Lower leg skin (tissue), 3 donors: Measurements from ENCODE around the gene TCOF1.

Experiments
- CTCF ChIP-seq, 3 donors: fragments of 450-650 bp; IDR thresholded peaks; one replicate each; pipeline ENCODE4 v1.5.1; 2016; ENCODE audit warnings: antibody characterized with exemption in 3 of 3, mild to moderate bottlenecking in 3 of 3, moderate library complexity in 2 of 3
- POLR2A ChIP-seq, 2 donors: fragments of 450-650 bp; IDR thresholded peaks; one replicate each; pipeline ENCODE4 v1.6.1; 2016 to 2017; ENCODE audit warnings: antibody characterized with exemption in 2 of 2, mild to moderate bottlenecking in 1 of 2, moderate library complexity in 1 of 2

- no peak for TF ChIP-seq CTCF (IDR thresholded peaks at IDR 0.05)
- no peak for TF ChIP-seq POLR2A (IDR thresholded peaks at IDR 0.05)
Observed at GRCh38 chr5:150407096-150407720, 49.7 kb downstream of the TCOF1 start.
